Skin of body (tissue), 2 donors: ENCODE data around the gene CNPY2. TPM values are rescaled to one million over a fixed set of nuclear protein-coding genes. Genes with fewer than 3 reads are reported as not detected.
"Not testable (repeated sequence)": the region's sequence is repeated elsewhere in the genome, so short reads cannot be mapped to it uniquely, and the experiment has no call there.

Experiments
- DNase-seq: peaks from one replicate; lab custom pipeline; 2025; lab: John Stamatoyannopoulos, UW
- total RNA-seq: library from RNA; depleted of rRNA; stranded (reverse); fragments of >200 nt; gene quantifications from one replicate; pipeline ENCODE4 v1.2.3, GENCODE V29; 2014

CNPY2 gene
- total RNA-seq, 1 donor from 2014 or later, result 30.4 TPM

GRCh38 chr12:56333679-56334489 is 18.1 kb upstream of the CNPY2 start, which contains the start of gene PAN2:
Gene PAN2, minus strand, starts transcription at chr12:56334000. Its CDS starts 906 bp downstream, at chr12:56333094.
- DNase-seq, result peak; percentile 93

GRCh38 chr12:56333197-56333678 is 17.4 kb upstream of the CNPY2 start:
- DNase-seq, result no peak

- DNase-seq, result no peak
These were observed 16.9 kb upstream of the CNPY2 start for GRCh38 chr12:56332512-56333196.

GRCh38 chr12:56330936-56331490 is 15.2 kb upstream of the CNPY2 start:
- no peak for DNase-seq

- DNase-seq, result no peak
These were observed 10.7 kb upstream of the CNPY2 start for GRCh38 chr12:56326533-56326932.

DNA sequence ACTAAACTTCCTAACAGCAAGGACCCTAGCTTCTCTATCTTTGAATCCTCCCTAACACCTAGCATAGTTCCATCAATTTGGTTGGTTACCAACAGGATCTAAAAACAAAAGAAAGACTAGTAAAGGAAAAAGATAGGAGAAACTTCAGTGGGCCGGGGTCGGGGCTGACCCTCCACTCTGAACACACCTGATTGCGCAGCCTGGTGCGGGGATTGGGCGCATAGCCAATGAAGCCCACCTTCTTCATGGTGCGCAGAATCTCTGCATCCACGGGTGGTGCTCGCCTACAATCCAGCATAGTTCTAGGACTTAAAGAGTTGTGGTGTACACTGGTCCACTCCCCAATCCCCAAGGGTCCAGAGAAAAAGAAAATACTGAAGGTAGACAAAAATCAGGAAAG is 10.3 kb upstream of the CNPY2 start:
- no peak for DNase-seq

GRCh38 chr12:56324206-56324605 is 8.4 kb upstream of the CNPY2 start:
- DNase-seq, result no peak

GRCh38 chr12:56321610-56322009 is 5.8 kb upstream of the CNPY2 start:
- DNase-seq, result not testable (repeated sequence)

DNA sequence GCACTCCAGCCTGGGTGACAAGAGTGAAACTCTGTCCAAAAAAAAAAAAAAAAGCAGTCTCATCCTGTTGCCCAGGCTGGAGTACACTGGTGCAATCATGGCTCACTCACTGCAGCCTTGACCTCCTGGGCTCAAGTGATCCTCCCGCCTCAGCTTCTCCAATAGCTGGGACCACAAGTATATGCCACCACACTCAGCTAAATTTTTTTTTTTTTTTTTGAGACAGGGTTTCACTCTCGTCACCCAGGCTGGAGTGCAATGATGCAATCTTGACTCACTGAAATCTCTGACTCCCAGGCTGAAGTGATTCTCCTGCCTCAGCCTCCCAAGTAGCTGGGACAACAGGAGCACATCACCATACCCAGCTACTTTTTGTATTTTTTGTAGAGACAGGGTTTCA is 5.2 kb upstream of the CNPY2 start:
- no peak for DNase-seq

GRCh38 chr12:56317675-56318074 is 1.9 kb upstream of the CNPY2 start:
- no peak for DNase-seq

GRCh38 chr12:56315249-56315621 is 553 bp downstream of the CNPY2 start:
- DNase-seq, result peak; percentile 26

DNA sequence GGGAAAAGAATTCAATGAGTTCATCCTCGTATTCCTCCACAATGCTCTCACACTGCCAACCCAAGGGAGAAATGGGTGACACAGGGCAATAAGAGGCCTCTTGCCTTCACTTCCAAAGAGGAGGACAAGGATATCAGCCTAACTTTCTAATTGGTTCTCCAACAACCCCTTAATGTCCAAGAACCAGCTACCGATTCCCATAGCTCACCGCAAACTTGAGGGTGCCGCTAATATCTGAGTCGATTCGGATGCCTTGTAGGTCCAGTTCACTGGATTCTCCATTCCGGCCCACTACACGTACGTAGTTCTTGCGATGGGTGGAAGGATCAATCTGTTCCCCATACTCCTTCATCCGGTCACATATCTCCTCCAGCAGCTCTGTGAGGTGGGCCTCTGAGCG is 4.8 kb downstream of the CNPY2 start:
- DNase-seq, result no peak

- no peak for DNase-seq
These were observed 7.1 kb downstream of the CNPY2 start for GRCh38 chr12:56308714-56309113.

- no peak for DNase-seq
These were observed 8.4 kb downstream of the CNPY2 start for GRCh38 chr12:56307221-56307965.

DNA sequence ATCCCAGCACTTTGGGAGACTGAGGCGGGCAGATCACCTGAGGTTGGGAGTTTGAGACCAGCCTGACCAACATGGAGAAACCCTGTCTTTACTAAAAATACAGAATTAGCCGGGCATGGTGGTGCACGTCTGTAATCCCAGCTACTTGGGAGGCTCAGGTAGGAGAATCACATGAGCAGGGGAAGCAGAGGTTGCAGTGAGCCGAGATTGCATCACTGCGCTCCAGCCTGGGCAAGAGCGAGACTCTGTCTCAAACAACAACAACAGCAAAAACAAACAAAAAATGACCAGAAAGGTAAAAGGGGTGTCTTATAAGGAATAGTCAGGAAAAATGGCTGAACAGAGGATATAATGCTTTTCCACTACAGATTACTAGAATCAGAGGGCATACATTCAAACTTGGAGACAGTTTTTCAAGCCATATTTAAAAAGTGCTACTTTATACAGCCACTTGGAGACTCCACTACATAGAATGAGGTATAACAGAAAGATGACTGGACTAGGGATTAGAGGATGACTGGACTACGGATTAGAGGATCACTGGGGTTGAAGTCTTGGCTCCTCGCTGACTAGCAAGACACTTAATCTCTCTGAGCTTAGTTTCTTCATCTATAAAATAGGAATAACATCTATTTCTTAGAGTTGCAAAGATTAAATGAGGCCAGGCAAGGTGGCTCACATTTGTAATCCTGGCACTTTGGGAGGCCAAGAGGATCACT is 10.8 kb downstream of the CNPY2 start:
- DNase-seq, result no peak

DNA sequence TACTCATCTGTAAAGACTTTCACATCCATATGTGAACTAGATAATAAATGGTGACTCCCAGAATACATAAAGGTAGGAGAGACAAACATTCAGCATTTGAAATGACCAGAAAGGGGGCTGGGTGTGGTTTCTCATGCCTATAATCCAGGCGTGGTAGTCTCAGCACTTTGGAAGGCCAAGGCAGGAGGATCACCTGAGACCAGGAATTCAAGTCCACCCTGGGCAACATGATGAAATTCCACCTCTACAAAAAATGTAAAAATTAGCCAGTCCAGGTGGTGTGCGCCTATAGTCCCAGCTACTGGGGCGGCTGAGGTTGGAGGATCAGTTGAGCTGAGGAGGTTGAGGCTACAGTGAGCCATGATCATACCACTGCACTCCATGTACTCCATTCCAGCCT is 11.5 kb downstream of the CNPY2 start:
- DNase-seq, result no peak

DNA sequence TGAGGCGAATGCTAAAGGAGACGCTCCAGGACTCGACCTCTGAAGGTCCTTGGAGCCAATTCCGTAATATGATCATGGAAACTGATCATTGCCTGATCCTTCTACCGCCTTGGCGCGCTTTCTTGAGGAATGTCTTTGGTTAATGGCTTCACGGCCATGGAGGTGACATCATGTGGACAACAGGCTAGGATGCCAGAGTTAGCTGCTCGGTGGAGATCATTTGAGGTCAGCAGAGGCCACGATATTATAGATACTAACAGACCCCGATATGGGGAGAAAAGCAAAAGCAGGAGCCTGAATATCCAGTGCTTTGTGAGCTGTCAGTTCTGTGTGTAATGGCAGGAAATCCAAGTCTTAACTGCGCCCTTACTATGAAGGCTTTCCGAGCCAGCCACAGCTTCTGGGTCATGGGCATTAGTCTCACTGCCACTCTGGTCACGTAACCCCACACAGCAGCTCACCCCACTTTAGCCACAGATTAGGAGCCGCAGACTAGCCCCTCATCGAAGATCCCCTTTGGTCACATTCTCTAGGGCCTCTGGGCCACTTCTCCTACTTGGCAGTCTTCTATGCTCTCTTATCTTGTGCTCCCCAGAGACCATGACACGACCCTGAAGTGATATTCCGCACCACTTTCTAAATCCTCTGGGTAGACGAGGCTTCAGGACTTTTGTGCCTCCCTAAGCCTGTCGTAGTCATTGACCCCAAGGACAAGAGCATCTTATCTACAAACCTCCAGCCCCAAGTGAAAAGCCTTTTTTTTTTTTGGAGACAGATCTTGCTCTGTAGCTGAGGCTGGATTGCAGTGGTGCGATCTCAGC is 14.9 kb downstream of the CNPY2 start:
- DNase-seq, result peak; percentile 86

- DNase-seq, result peak; percentile 98
These were observed 15.7 kb downstream of the CNPY2 start, which contains the start of gene CS for GRCh38 chr12:56299853-56300643. Gene CS, minus strand, starts transcription at chr12:56300330. Its CDS starts 129 bp downstream, at chr12:56300201.

GRCh38 chr12:56299308-56299852 is 16.4 kb downstream of the CNPY2 start:
- no peak for DNase-seq
